Endothelial cell of umbilical vein (primary cell): ENCODE results near the gene SVEP1.

ENCODE experiments used
- POLR2A ChIP-seq: IDR thresholded peaks from 2 replicates; pipeline ENCODE4 v1.6.1; 2012; ENCODE audit warnings: low read depth, mild to moderate bottlenecking, control low read depth, low read length
- TF ChIP-seq, protein P1 (sequence below), 2 donors: IDR thresholded peaks; 1 replicate in 1 of 2; 2 replicates in 1 of 2; pipeline ENCODE4 v1.5.1; 2011; ENCODE audit warnings: low read length in 2 of 2, mild to moderate bottlenecking in 2 of 2, moderate library complexity in 2 of 2, control low read depth in 1 of 2, inconsistent platforms in 1 of 2, low read depth in 1 of 2; ENCODE audit not compliant: insufficient read depth in 1 of 2; ENCODE audit errors: extremely low read depth in 1 of 2

DNA sequence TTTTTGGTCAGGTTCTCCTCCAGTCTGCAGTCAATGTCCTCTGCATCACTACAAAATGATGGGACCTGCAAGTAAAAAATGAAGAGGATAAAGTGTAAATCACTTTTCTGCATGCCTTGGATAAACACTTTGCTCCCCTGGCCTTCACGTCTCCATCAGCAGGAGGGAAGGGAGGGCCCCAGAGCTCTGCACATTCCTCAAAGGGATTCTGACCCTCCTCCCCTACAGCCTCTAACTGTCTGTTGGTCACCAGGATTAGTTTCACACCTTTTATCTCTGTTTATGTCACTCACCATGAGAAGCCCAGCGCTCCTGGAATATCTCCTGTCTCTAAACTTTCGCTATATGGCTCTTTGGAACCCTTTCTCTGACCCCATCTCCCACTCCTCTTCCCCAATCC is 103.3 kb downstream of the SVEP1 start:
- TF ChIP-seq, protein P1, sequence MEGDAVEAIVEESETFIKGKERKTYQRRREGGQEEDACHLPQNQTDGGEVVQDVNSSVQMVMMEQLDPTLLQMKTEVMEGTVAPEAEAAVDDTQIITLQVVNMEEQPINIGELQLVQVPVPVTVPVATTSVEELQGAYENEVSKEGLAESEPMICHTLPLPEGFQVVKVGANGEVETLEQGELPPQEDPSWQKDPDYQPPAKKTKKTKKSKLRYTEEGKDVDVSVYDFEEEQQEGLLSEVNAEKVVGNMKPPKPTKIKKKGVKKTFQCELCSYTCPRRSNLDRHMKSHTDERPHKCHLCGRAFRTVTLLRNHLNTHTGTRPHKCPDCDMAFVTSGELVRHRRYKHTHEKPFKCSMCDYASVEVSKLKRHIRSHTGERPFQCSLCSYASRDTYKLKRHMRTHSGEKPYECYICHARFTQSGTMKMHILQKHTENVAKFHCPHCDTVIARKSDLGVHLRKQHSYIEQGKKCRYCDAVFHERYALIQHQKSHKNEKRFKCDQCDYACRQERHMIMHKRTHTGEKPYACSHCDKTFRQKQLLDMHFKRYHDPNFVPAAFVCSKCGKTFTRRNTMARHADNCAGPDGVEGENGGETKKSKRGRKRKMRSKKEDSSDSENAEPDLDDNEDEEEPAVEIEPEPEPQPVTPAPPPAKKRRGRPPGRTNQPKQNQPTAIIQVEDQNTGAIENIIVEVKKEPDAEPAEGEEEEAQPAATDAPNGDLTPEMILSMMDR (IDR thresholded peaks at IDR 0.05; ENCODE audit: extremely low read depth in 1 of 2, insufficient read depth in 1 of 2, low read depth in 1 of 2, low read length in 2 of 2) = no peak
- TF ChIP-seq POLR2A = no peak
